Muscle layer of duodenum (tissue), 2 donors: ENCODE data around the gene DNAJA4.
A peak's percentile ranks its signal among the peaks of the same experiment; 100 is the strongest.

Source experiments
- H3K27ac ChIP-seq: one replicate; pipeline ENCODE4 v1.7.0; 2013; ENCODE audit warnings: mild to moderate bottlenecking, low read length
- H3K27me3 ChIP-seq: one replicate; pipeline ENCODE4 v1.7.0; 2013; ENCODE audit warnings: low read depth, mild to moderate bottlenecking, control low read depth, low read length
- H3K36me3 ChIP-seq, 2 donors: one replicate each; pipeline ENCODE4 v1.7.0; 2013; ENCODE audit warnings: low read length in 2 of 2, control low read depth in 1 of 2, mild to moderate bottlenecking in 1 of 2; ENCODE audit not compliant: insufficient read depth in 2 of 2, control insufficient read depth in 1 of 2
- H3K4me1 ChIP-seq, 2 donors: one replicate each; pipeline ENCODE4 v1.7.0; 2013; ENCODE audit warnings: low read length in 2 of 2, mild to moderate bottlenecking in 2 of 2, control low read depth in 1 of 2, moderate library complexity in 1 of 2; ENCODE audit not compliant: insufficient read depth in 2 of 2, control insufficient read depth in 1 of 2
- H3K4me3 ChIP-seq, 2 donors: one replicate each; pipeline ENCODE4 v1.7.0; 2013; ENCODE audit warnings: low read length in 2 of 2, low read depth in 1 of 2, mild to moderate bottlenecking in 1 of 2
- H3K9me3 ChIP-seq, 2 donors: one replicate each; pipeline ENCODE4 v1.7.0; 2013; ENCODE audit warnings: low read length in 2 of 2, control low read depth in 1 of 2, mild to moderate bottlenecking in 1 of 2; ENCODE audit not compliant: control insufficient read depth in 1 of 2
- donor health status: healthy.

Gene DNAJA4

GRCh38 chr15:78263907-78264303 is 457 bp upstream of the DNAJA4 start:
- H3K4me3 ChIP-seq: peak overlapping the region in 1 of 2 donors; percentile 50
- H3K36me3 ChIP-seq: no peaks in the 10 kb centered on the region
- no peak overlapping the region for H3K27ac ChIP-seq
- peaks cover 9 to 13% of the 10 kb centered on the region in 2 donors for H3K4me1 ChIP-seq
- H3K27me3 ChIP-seq: no peaks in the 10 kb centered on the region
- no peaks in the 10 kb centered on the region for H3K9me3 ChIP-seq

GRCh38 chr15:78265137-78265460 is 737 bp downstream of the DNAJA4 start:
- Histone ChIP-seq H3K4me1 (peaks cover 9 to 13% of the 10 kb centered on the region in 2 donors), H3K36me3 (no peaks in the 10 kb centered on the region), H3K4me3 (peak overlapping the region; percentile 66 to 69), H3K27me3 (no peaks in the 10 kb centered on the region), H3K27ac (peak overlapping the region; percentile 65), H3K9me3 (no peaks in the 10 kb centered on the region)

- no peaks in the 10 kb centered on the region for H3K27me3 ChIP-seq
- H3K4me1 ChIP-seq: peaks cover 9 to 13% of the 10 kb centered on the region in 2 donors
- H3K4me3 ChIP-seq: peak overlapping the region; percentile 66 to 69
- H3K36me3 ChIP-seq: no peaks in the 10 kb centered on the region
- H3K9me3 ChIP-seq: no peaks in the 10 kb centered on the region
- peak overlapping the region; percentile 65 for H3K27ac ChIP-seq
Measured at GRCh38 chr15:78265752-78266224, 1.4 kb downstream of the DNAJA4 start.

- Histone ChIP-seq H3K9me3 (no peaks in the 10 kb centered on the region), H3K36me3 (peaks cover 0 to 3% of the 10 kb centered on the region in 2 donors), H3K27ac (peak overlapping the region; percentile 65), H3K4me3 (peak overlapping the region in 1 of 2 donors; percentile 69), H3K27me3 (no peaks in the 10 kb centered on the region), H3K4me1 (peaks cover 9 to 13% of the 10 kb centered on the region in 2 donors)
Measured at GRCh38 chr15:78266229-78266628, 1.9 kb downstream of the DNAJA4 start.

GRCh38 chr15:78266806-78267205 is 2.4 kb downstream of the DNAJA4 start:
- Histone ChIP-seq H3K4me3 (no peak overlapping the region), H3K9me3 (no peaks in the 10 kb centered on the region), H3K27me3 (no peaks in the 10 kb centered on the region), H3K27ac (peak overlapping the region; percentile 65), H3K4me1 (peaks cover 9 to 13% of the 10 kb centered on the region in 2 donors), H3K36me3 (peaks cover 4 to 5% of the 10 kb centered on the region in 2 donors)

GRCh38 chr15:78272316-78272715 is 8.0 kb downstream of the DNAJA4 start:
- Histone ChIP-seq H3K27ac (no peak overlapping the region), H3K4me1 (no peaks in the 10 kb centered on the region), H3K9me3 (no peaks in the 10 kb centered on the region), H3K4me3 (no peak overlapping the region), H3K36me3 (peaks cover 16 to 22% of the 10 kb centered on the region in 2 donors), H3K27me3 (no peaks in the 10 kb centered on the region)

GRCh38 chr15:78272776-78273175 is 8.4 kb downstream of the DNAJA4 start:
- Histone ChIP-seq H3K36me3 (peaks cover 19 to 26% of the 10 kb centered on the region in 2 donors), H3K4me3 (no peak overlapping the region), H3K9me3 (no peaks in the 10 kb centered on the region), H3K4me1 (no peaks in the 10 kb centered on the region), H3K27me3 (no peaks in the 10 kb centered on the region), H3K27ac (no peak overlapping the region)

- no peaks in the 10 kb centered on the region for H3K4me1 ChIP-seq
- H3K9me3 ChIP-seq: no peaks in the 10 kb centered on the region
- peaks cover 31 to 36% of the 10 kb centered on the region in 2 donors for H3K36me3 ChIP-seq
- no peak overlapping the region for H3K27ac ChIP-seq
- no peaks in the 10 kb centered on the region for H3K27me3 ChIP-seq
- no peak overlapping the region for H3K4me3 ChIP-seq
Measured at GRCh38 chr15:78274994-78275393, 10.6 kb downstream of the DNAJA4 start.

- Histone ChIP-seq H3K36me3 (peaks cover 41 to 46% of the 10 kb centered on the region in 2 donors), H3K9me3 (no peaks in the 10 kb centered on the region), H3K27me3 (no peaks in the 10 kb centered on the region), H3K27ac (no peak overlapping the region), H3K4me3 (no peak overlapping the region), H3K4me1 (no peaks in the 10 kb centered on the region)
Measured at GRCh38 chr15:78276064-78276943, 11.9 kb downstream of the DNAJA4 start.

GRCh38 chr15:78280319-78281072 is 16.1 kb downstream of the DNAJA4 start:
- H3K27me3 ChIP-seq: no peaks in the 10 kb centered on the region
- peaks cover 55 to 66% of the 10 kb centered on the region in 2 donors for H3K36me3 ChIP-seq
- no peaks in the 10 kb centered on the region for H3K9me3 ChIP-seq
- no peak overlapping the region for H3K4me3 ChIP-seq
- no peaks in the 10 kb centered on the region for H3K4me1 ChIP-seq
- no peak overlapping the region for H3K27ac ChIP-seq

GRCh38 chr15:78282324-78282723 is 18.0 kb downstream of the DNAJA4 start:
- Histone ChIP-seq H3K4me1 (no peaks in the 10 kb centered on the region), H3K36me3 (peaks cover 70 to 82% of the 10 kb centered on the region in 2 donors), H3K9me3 (no peaks in the 10 kb centered on the region), H3K27me3 (no peaks in the 10 kb centered on the region), H3K27ac (no peak overlapping the region), H3K4me3 (no peak overlapping the region)
